ENCODE data around the gene PEDS1. TPM values are rescaled to one million over a fixed set of nuclear protein-coding genes. Genes with fewer than 3 reads are reported as not detected.

Gene PEDS1
- total and polyA plus RNA-seq, 2 of the 4 experiments (the other 2 are of a cell fraction): 24.0 to 59.9 TPM

- peaks cover 2 to 30% of the 10 kb centered on the region in 2 experiments for H3K79me1 ChIP-seq (ENCODE audit: low read depth in 1 of 2, low read length in 2 of 2)
- no peak for DNase-seq
- TF ChIP-seq CEBPB (IDR thresholded peaks at IDR 0.05; ENCODE audit: low read depth, low read length): no peak
- TF ChIP-seq USF2 (IDR thresholded peaks at IDR 0.05; ENCODE audit: low read depth, low read length): no peak
- in situ Hi-C loops (cut with MboI; ENCODE audit: low sequenced_read_pairs): no loop called here
- no peak overlapping the region for H2BK5ac ChIP-seq (ENCODE audit: low read depth, low read length, poor library complexity, severe bottlenecking)
- no peak for ATAC-seq (ENCODE audit: low read depth)
- H3K4me1 ChIP-seq (ENCODE audit: control insufficient read depth, insufficient read depth, low read length): peaks cover 3% of the 10 kb centered on the region; the same call in 1 of the 2 replicates
- ChIA-PET POLR2A (ENCODE audit: unreplicated experiment) (no interaction called here), CTCF (no interaction called here)
- no peak overlapping the region for H3K23ac ChIP-seq (ENCODE audit: low read depth, low read length)
- no peak overlapping the region for H2BK20ac ChIP-seq (ENCODE audit: low read depth, low read length)
- peaks cover 10% of the 10 kb centered on the region for H3K36me3 ChIP-seq (ENCODE audit: control insufficient read depth, insufficient read depth, low read length)
- H3K27me3 ChIP-seq (ENCODE audit: control insufficient read depth, insufficient read depth, low read length): no peaks in the 10 kb centered on the region
- no peak overlapping the region for H3K4ac ChIP-seq (ENCODE audit: low read depth, low read length)
- no peak overlapping the region for H4K5ac ChIP-seq (ENCODE audit: low read depth, low read length)
- no peak overlapping the region for H4K8ac ChIP-seq (ENCODE audit: low read depth in 2 of 2, low read length in 2 of 2)
- no peak overlapping the region for H3K9ac ChIP-seq (ENCODE audit: low read depth, low read length)
- H3K14ac ChIP-seq (replicated peaks; ENCODE audit: low read depth, low read length): no peak overlapping the region
- intact Hi-C loops (cut with micrococcal nuclease): no loop called here
- 0 out of 2 replicates have a peak overlapping the region, but pooled peaks have one; percentile 0 for H2AK5ac ChIP-seq (ENCODE audit: low read depth, low read length)
- H2BK15ac ChIP-seq (ENCODE audit: low read depth, low read length): no peak overlapping the region
- dilution Hi-C loops (cut with HindIII; ENCODE audit: low sequenced_read_pairs, unreplicated experiment): no loop called here
- H2AFZ ChIP-seq (replicated peaks; ENCODE audit: low read length, poor library complexity): no peak overlapping the region
- no peak overlapping the region for H3K56ac ChIP-seq (ENCODE audit: extremely low read depth, insufficient read depth, low read length)
- 60% methylated on average over 1 of the region's 4 CpGs; no CpG with 5 or more reads in 1 of the 2 experiments for WGBS, 2 experiments (ENCODE audit: extremely low coverage in 2 of 2, insufficient read length in 1 of 2)
- no peak overlapping the region for H3K18ac ChIP-seq (ENCODE audit: low read depth, low read length)
- H4K20me1 ChIP-seq (ENCODE audit: insufficient read depth, low read length): peaks cover 23% of the 10 kb centered on the region
- no peak overlapping the region for H2BK120ac ChIP-seq (ENCODE audit: low read depth, low read length)
- BruUV-seq (replicated peaks): no TSS peak
- no peak overlapping the region for H3K4me3 ChIP-seq (ENCODE audit: insufficient read depth, low read depth, low read length)
- H3K4me2 ChIP-seq (ENCODE audit: low read depth, low read length): no peak overlapping the region
- H4K91ac ChIP-seq (ENCODE audit: insufficient read depth, low read depth, low read length): no peak overlapping the region
- H3K27ac ChIP-seq (ENCODE audit: insufficient read depth, low read length): no peak overlapping the region
- H3K9me1 ChIP-seq (ENCODE audit: insufficient read depth, low read length): 0 out of 2 replicates have a peak, but pooled peaks cover 3% of the 10 kb centered on the region
- no peak overlapping the region for H2AK9ac ChIP-seq (replicated peaks; ENCODE audit: low read depth, low read length, poor library complexity)
- H3K9me3 ChIP-seq (ENCODE audit: control insufficient read depth, insufficient read depth, low read length): peaks cover 6% of the 10 kb centered on the region; the same call in 1 of the 2 replicates
Observed at GRCh38 chr20:50199703-50200102, 46.2 kb upstream of the PEDS1 start.

Data from IMR-90 (cell line).